Measurements from ENCODE around the gene PTCD3.

DNA sequence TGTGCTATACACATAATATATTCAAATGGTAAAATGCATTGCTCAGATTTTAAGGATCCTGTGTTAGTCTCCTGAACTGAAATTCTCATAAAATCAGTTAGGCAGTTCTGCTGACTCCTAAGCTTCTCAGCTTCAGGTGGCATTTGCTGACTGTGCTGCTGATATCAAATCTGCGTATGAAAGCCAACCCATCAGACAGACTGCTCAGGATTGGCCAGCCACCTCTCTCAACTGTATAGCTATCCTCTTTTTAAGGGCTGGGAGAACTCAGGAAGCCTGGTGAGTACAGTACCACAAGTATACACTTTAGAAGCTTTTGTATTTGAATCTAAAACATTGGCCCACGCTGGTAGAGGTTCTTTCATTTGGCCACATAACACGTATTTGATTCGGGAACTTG is 28.7 kb downstream of the PTCD3 start:
- TF ChIP-seq, protein P1, sequence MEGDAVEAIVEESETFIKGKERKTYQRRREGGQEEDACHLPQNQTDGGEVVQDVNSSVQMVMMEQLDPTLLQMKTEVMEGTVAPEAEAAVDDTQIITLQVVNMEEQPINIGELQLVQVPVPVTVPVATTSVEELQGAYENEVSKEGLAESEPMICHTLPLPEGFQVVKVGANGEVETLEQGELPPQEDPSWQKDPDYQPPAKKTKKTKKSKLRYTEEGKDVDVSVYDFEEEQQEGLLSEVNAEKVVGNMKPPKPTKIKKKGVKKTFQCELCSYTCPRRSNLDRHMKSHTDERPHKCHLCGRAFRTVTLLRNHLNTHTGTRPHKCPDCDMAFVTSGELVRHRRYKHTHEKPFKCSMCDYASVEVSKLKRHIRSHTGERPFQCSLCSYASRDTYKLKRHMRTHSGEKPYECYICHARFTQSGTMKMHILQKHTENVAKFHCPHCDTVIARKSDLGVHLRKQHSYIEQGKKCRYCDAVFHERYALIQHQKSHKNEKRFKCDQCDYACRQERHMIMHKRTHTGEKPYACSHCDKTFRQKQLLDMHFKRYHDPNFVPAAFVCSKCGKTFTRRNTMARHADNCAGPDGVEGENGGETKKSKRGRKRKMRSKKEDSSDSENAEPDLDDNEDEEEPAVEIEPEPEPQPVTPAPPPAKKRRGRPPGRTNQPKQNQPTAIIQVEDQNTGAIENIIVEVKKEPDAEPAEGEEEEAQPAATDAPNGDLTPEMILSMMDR (conservative IDR thresholded peaks at IDR 0.05; ENCODE audit: low read depth, low read length) = no peak
- TF ChIP-seq EZH2phosphoT487 (IDR thresholded peaks at IDR 0.05; ENCODE audit: borderline replicate concordance, low read length) (no peak), EZH2 (IDR thresholded peaks at IDR 0.05; ENCODE audit: low read length, unreplicated experiment) (no peak)
